ENCODE data around the gene BPHL. TPM values are rescaled to one million over a fixed set of nuclear protein-coding genes. Genes with fewer than 3 reads are reported as not detected.
"Not testable (repeated sequence)": the region's sequence is repeated elsewhere in the genome, so short reads cannot be mapped to it uniquely, and the experiment has no call there.

Gene BPHL
- total and polyA plus RNA-seq, 2 donors from 2014 or later = 28.9 to 94.1 TPM

- DNase-seq (no peak), FAIRE-seq (no peak)
- no peaks in the 10 kb centered on the region for H3K27me3 ChIP-seq (ENCODE audit: control insufficient read depth, insufficient read depth, low read length)
- H3K9ac ChIP-seq (ENCODE audit: low read length in 3 of 3) = no peak overlapping the region
- no peak overlapping the region for H3K27ac ChIP-seq (ENCODE audit: low read depth in 2 of 2, low read length in 2 of 2)
- TF ChIP-seq CTCF (IDR thresholded peaks at IDR 0.05; ENCODE audit: borderline replicate concordance, extremely low read depth, insufficient read depth) = no peak
- intact Hi-C loops (cut with DNase I) = no loop called here
- no peak overlapping the region for H3K4me3 ChIP-seq (ENCODE audit: low read length in 3 of 3)
- H3K36me3 ChIP-seq (ENCODE audit: control insufficient read depth in 2 of 3, insufficient read depth in 3 of 3, low read length in 3 of 3) = peaks cover 0 to 34% (median 13%) of the 10 kb centered on the region in 3 donors
- H3K9me3 ChIP-seq (ENCODE audit: control insufficient read depth in 2 of 3, insufficient read depth in 1 of 3, low read length in 3 of 3) = no peaks in the 10 kb centered on the region
- H3K4me1 ChIP-seq (ENCODE audit: control insufficient read depth in 2 of 3, insufficient read depth in 2 of 3, low read depth in 1 of 3, low read length in 3 of 3) = peaks cover 5 to 18% (median 11%) of the 10 kb centered on the region in 3 donors
Measured at GRCh38 chr6:3135668-3136291, 17.3 kb downstream of the BPHL start.

GRCh38 chr6:3136292-3137011 lies 17.9 kb downstream of the BPHL start:
- TF ChIP-seq CTCF (IDR thresholded peaks at IDR 0.05; ENCODE audit: borderline replicate concordance, extremely low read depth, insufficient read depth) = no peak
- Histone ChIP-seq H3K27ac (ENCODE audit: low read depth in 2 of 2, low read length in 2 of 2) (peak overlapping the region in 1 of 2 donors; percentile 37), H3K27me3 (ENCODE audit: control insufficient read depth, insufficient read depth, low read length) (no peaks in the 10 kb centered on the region), H3K9me3 (ENCODE audit: control insufficient read depth in 2 of 3, insufficient read depth in 1 of 3, low read length in 3 of 3) (no peaks in the 10 kb centered on the region), H3K4me3 (ENCODE audit: low read length in 3 of 3) (no peak overlapping the region), H3K36me3 (ENCODE audit: control insufficient read depth in 2 of 3, insufficient read depth in 3 of 3, low read length in 3 of 3) (peaks cover 0 to 34% (median 13%) of the 10 kb centered on the region in 3 donors), H3K4me1 (ENCODE audit: control insufficient read depth in 2 of 3, insufficient read depth in 2 of 3, low read depth in 1 of 3, low read length in 3 of 3) (peaks cover 5 to 18% (median 11%) of the 10 kb centered on the region in 3 donors), H3K9ac (ENCODE audit: low read length in 3 of 3) (no peak overlapping the region)
- no peak for FAIRE-seq
- intact Hi-C loops (cut with DNase I) = no loop called here
- DNase-seq = no peak

GRCh38 chr6:3137057-3137777 lies 18.7 kb downstream of the BPHL start:
- Histone ChIP-seq H3K9ac (ENCODE audit: low read length in 3 of 3) (no peak overlapping the region), H3K27ac (ENCODE audit: low read depth in 2 of 2, low read length in 2 of 2) (peak overlapping the region; percentile 35 to 37), H3K4me1 (ENCODE audit: control insufficient read depth in 2 of 3, insufficient read depth in 2 of 3, low read depth in 1 of 3, low read length in 3 of 3) (peaks cover 5 to 18% (median 11%) of the 10 kb centered on the region in 3 donors), H3K36me3 (ENCODE audit: control insufficient read depth in 2 of 3, insufficient read depth in 3 of 3, low read length in 3 of 3) (peaks cover 0 to 34% (median 9%) of the 10 kb centered on the region in 3 donors), H3K9me3 (ENCODE audit: control insufficient read depth in 2 of 3, insufficient read depth in 1 of 3, low read length in 3 of 3) (no peaks in the 10 kb centered on the region), H3K27me3 (ENCODE audit: control insufficient read depth, insufficient read depth, low read length) (no peaks in the 10 kb centered on the region), H3K4me3 (ENCODE audit: low read length in 3 of 3) (no peak overlapping the region)
- DNase-seq = no peak
- intact Hi-C loops (cut with DNase I) = no loop called here
- no peak for FAIRE-seq
- no peak for TF ChIP-seq CTCF (IDR thresholded peaks at IDR 0.05; ENCODE audit: borderline replicate concordance, extremely low read depth, insufficient read depth)

GRCh38 chr6:3137873-3138272 lies 19.4 kb downstream of the BPHL start:
- DNase-seq; FAIRE-seq; intact Hi-C loops (cut with DNase I); H3K9me3 ChIP-seq (ENCODE audit: control insufficient read depth in 2 of 3, insufficient read depth in 1 of 3, low read length in 3 of 3); H3K27me3 ChIP-seq (ENCODE audit: control insufficient read depth, insufficient read depth, low read length); H3K9ac ChIP-seq (ENCODE audit: low read length in 3 of 3); H3K4me3 ChIP-seq (ENCODE audit: low read length in 3 of 3): not testable (repeated sequence)
- Histone ChIP-seq H3K36me3 (ENCODE audit: control insufficient read depth in 2 of 3, insufficient read depth in 3 of 3, low read length in 3 of 3) (peaks cover 0 to 38% (median 12%) of the 10 kb centered on the region in 3 donors), H3K27ac (ENCODE audit: low read depth in 2 of 2, low read length in 2 of 2) (peak overlapping the region in 1 of 2 donors; percentile 23), H3K4me1 (ENCODE audit: control insufficient read depth in 2 of 3, insufficient read depth in 2 of 3, low read depth in 1 of 3, low read length in 3 of 3) (peaks cover 5 to 18% (median 11%) of the 10 kb centered on the region in 3 donors)

Measured in kidney (tissue), 14 donors.